Muscle of leg (tissue), 11 donors: ENCODE results near the gene RAC2. TPM values are rescaled to one million over a fixed set of nuclear protein-coding genes. Genes with fewer than 3 reads are reported as not detected.

Experiments
- DNase-seq: peaks from one replicate; pipeline ENCODE4 v3.0.0; 2013
- H3K27ac ChIP-seq: one replicate; pipeline ENCODE4 v1.5.1; 2013; ENCODE audit warnings: mild to moderate bottlenecking, low read length, control low read depth
- H3K27me3 ChIP-seq: one replicate; pipeline ENCODE4 v1.6.1; 2013; ENCODE audit warnings: low read length; ENCODE audit not compliant: control insufficient read depth, insufficient read depth
- H3K36me3 ChIP-seq: one replicate; pipeline ENCODE4 v1.6.1; 2013; ENCODE audit warnings: low read length; ENCODE audit not compliant: control insufficient read depth, insufficient read depth
- H3K4me1 ChIP-seq: one replicate; pipeline ENCODE4 v1.6.1; 2013; ENCODE audit warnings: low read length; ENCODE audit not compliant: control insufficient read depth, insufficient read depth
- H3K4me3 ChIP-seq: one replicate; pipeline ENCODE4 v1.5.1; 2013; ENCODE audit warnings: low read length, control low read depth
- H3K9me3 ChIP-seq: replicated peaks from 2 replicates; pipeline ENCODE4 v1.6.1; 2013; ENCODE audit warnings: low read depth, low read length; ENCODE audit not compliant: control insufficient read depth
- WGBS: methylation state at CpG from one replicate; pipeline ENCODE4 v1.1.5; 2013; ENCODE audit warnings: missing lambda C conversion rate; ENCODE audit not compliant: insufficient coverage; 5-methylcytosine and 5-hydroxymethylcytosine counted together
- polyA plus RNA-seq, 8 donors: library from polyadenylated mRNA; unstranded; fragments of 120-200 nt; gene quantifications; one replicate each; pipeline versions ENCODE4 v1.2.1 to v1.2.3, GENCODE V29; 2013; ENCODE audit warnings: inconsistent platforms in 1 of 8, low replicate concordance in 1 of 8; ENCODE audit not compliant: insufficient read length in 8 of 8, insufficient read depth in 1 of 8
- total RNA-seq: library from RNA; stranded (reverse); fragments of 120-200 nt; gene quantifications from one replicate; pipeline ENCODE4 v1.2.4, GENCODE V29; 2013

The RAC2 gene
- total and polyA plus RNA-seq, 9 donors = 2.4 to 11.2 (median 7.0) TPM

DNA sequence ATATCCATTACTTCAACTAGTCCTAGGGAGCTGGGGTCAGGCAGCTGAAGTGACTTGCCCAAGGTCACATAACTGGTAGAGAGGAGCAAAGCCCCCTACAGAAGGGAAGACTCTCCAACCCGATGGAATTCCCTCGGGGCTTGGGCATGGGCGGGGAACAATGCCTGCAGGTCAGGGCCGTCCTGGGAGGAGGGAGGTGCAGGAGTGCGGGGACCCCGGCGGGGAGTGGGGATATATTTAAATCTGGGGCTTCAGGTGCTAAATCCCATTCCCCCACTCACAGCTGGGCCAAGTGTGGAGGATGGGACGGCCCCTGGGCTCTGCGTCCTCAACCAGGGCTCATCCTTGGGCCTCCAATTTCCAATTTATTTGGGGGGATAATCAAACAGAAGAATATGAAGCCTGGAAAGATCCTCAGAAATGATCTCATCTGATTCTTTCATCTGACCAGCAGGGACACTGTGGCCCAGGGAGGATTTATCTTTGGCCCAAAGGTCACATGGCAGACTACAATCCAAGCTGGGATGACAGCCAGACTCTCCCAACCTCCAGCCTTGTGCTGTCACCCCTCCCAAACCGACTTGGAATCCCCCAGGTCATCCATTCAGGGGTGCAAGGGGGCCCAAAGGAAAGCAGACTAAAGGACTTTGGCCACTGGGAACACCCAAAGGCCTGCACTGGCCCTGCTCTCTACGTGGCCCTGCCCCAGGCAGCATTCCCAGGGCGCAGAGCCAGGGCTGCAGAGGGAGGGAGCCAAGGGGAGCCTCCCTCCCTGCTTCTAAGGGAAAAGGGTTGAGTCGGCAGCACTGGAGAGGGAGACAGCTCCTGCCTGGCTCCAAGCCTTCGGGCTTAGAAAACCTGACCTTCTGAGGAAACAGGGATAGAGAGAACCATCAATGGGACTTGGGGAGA is 47.3 kb downstream of the RAC2 start:
- H3K36me3 ChIP-seq = no peaks in the 10 kb centered on the region
- no peaks in the 10 kb centered on the region for H3K27me3 ChIP-seq
- H3K9me3 ChIP-seq = no peaks in the 10 kb centered on the region
- WGBS = 21% methylated on average over 4 of the region's 14 CpGs
- H3K27ac ChIP-seq = peak overlapping the region; percentile 39
- no peak overlapping the region for H3K4me3 ChIP-seq
- H3K4me1 ChIP-seq = peaks cover 31% of the 10 kb centered on the region
- peak; percentile 90 for DNase-seq

DNA sequence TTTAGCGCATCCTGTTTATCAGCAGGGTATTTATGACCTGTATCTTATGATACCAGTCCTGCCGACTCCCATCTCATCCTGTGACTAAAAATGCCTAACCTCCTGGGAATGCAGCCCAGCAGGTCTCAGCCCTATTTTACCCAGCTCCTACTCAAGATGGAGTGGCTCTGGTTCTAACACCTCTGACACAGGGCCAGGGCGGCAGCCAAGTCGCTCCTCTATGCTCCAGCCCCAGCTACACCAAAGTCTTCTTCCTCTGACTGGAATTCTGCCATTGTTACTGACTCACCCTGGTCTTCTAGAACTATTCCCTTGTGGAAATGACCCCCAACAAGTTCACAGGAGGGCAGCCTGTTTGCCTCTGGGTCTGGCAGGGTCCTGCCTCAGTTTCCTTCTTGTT is 48.1 kb downstream of the RAC2 start:
- H3K4me1 ChIP-seq = peaks cover 31% of the 10 kb centered on the region
- H3K27me3 ChIP-seq = no peaks in the 10 kb centered on the region
- WGBS = 67% methylated on average over 4 of the region's 4 CpGs
- DNase-seq = no peak
- H3K27ac ChIP-seq = no peak overlapping the region
- no peaks in the 10 kb centered on the region for H3K9me3 ChIP-seq
- H3K36me3 ChIP-seq = no peaks in the 10 kb centered on the region
- no peak overlapping the region for H3K4me3 ChIP-seq

DNA sequence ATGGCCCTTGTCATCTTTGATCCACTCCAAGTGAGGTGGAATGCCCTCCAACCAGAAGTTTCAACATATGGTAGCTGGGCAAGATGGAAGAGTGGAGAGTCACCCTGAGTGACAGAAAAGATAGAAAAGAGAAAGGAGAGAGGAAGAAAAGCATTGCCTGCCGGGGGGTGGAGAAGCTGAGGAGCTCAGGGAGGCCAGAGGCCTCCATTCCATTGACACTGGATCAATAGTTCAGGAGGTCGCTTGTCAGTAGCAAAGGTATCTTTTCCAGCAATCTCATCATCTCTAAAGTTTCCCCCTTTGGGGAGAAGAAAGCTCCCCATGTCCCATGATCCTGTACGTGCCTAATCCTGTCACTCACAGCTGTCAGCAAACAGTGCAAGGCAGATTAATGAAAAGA is 49.3 kb downstream of the RAC2 start:
- Histone ChIP-seq H3K27ac (no peak overlapping the region), H3K4me1 (peaks cover 28% of the 10 kb centered on the region)

DNA sequence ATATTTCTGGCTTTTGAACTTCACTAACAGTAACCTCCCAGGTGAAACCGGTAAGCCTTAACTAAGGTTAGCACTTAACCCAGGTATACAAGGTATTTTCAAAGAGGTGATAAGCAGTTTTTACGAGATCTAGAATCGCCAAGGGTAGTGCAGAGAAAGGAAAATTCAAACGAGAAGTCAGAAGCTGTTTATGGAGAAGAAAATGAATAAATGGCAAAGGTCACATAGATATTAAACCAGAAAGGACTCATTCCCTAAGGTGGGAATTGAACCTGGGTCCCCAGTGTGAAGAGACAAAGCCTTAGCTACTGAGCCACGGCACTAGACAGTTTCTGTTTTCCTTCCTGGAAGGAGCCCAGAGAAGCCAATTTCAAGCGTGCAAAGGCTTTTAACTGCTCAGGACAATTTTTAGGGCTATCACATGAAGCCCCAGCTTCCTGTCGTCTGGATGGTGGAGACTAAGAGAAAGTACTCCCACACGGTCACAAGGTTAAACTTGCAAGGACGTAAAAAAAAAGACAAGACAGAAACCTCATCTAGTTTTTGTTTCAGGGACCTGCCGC is 50.4 kb downstream of the RAC2 start:
- H3K36me3 ChIP-seq = no peaks in the 10 kb centered on the region
- H3K9me3 ChIP-seq = no peaks in the 10 kb centered on the region
- no peak overlapping the region for H3K4me3 ChIP-seq
- H3K27me3 ChIP-seq = no peaks in the 10 kb centered on the region
- peaks cover 30% of the 10 kb centered on the region for H3K4me1 ChIP-seq
- peak overlapping the region; percentile 44 for H3K27ac ChIP-seq
- 12% methylated on average over 3 of the region's 10 CpGs for WGBS
- DNase-seq = peak; percentile 74

More for the DNA sequence above, 49.3 kb downstream of the RAC2 start:
- DNase-seq = no peak
- H3K4me3 ChIP-seq = no peak overlapping the region
- H3K36me3 ChIP-seq = no peaks in the 10 kb centered on the region
- no peaks in the 10 kb centered on the region for H3K9me3 ChIP-seq
- H3K27me3 ChIP-seq = no peaks in the 10 kb centered on the region
- no CpG with 5 or more reads among the region's 3 CpGs for WGBS

DNA sequence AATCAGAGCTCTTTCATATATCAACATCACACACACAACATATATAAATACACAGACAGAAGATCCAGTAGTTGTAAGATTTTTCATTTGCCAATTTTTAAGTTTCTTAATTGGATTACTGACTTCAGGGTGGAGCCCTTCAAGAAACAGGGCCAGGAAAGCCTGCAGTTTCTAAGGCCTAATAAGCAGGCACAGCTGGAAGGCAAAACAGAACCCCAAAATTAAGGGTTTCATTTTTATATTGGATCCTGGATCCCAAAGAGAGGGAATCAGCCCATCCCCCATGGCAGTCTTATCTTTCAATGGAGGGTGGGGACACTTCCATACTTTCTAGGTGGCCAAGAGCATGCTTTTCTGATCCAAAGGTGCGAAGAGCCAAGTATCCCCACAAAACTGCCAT is 51.3 kb downstream of the RAC2 start:
- Histone ChIP-seq H3K9me3 (no peaks in the 10 kb centered on the region), H3K4me3 (no peak overlapping the region), H3K4me1 (peaks cover 32% of the 10 kb centered on the region), H3K27me3 (no peaks in the 10 kb centered on the region), H3K36me3 (no peaks in the 10 kb centered on the region), H3K27ac (no peak overlapping the region)
- no CpG with 5 or more reads among the region's 1 CpG for WGBS
- DNase-seq = no peak

DNA sequence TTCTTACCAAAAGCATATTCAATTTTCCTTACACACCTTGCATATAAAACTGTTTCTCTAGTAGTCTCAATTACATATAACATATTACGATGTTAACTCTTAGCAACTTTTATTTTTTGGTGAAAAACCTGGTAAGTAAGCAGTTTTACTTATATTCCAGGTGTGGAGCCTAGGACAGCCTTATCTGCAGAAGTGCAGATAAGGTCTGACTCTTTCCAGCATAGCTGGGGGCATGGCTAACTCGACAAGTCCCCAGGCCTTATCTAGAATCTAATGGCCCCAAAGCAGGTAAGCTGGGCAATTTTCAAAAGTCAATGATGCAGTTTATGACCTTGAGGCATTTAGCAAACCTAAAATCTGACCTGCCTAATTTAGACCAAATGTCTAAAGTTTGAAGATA is 51.9 kb downstream of the RAC2 start:
- 80% methylated on average over 1 of the region's 2 CpGs for WGBS
- no peak for DNase-seq
- no peak overlapping the region for H3K4me3 ChIP-seq
- H3K36me3 ChIP-seq = no peaks in the 10 kb centered on the region
- H3K27ac ChIP-seq = no peak overlapping the region
- no peaks in the 10 kb centered on the region for H3K9me3 ChIP-seq
- H3K27me3 ChIP-seq = no peaks in the 10 kb centered on the region
- H3K4me1 ChIP-seq = peaks cover 32% of the 10 kb centered on the region

DNA sequence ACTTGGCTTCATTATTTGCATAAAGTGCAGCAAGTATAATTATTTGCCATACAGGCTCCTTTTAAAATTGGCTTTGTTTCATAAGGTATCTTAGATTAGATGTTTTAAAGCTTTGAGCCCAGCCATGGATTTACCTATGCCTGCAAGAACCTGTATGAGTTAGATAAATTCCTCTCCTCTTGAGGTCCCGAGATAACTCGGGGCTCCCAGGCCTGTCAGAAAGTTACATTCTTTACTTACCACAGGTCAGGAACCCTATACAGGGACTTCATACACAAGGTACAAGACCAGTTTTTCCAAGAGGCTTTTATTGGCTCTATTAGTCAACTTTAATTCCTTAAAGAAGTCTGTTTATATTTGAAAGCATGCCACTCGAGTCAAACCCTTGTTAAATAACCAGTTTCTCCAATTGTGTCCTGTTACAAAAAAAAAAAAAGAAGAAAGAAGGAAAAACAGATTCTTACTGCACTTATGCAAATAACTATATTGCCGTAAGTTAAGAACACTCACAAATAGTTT is 53.7 kb downstream of the RAC2 start:
- peaks cover 30% of the 10 kb centered on the region for H3K4me1 ChIP-seq
- DNase-seq = no peak
- H3K27ac ChIP-seq = no peak overlapping the region
- no peak overlapping the region for H3K4me3 ChIP-seq
- no peaks in the 10 kb centered on the region for H3K9me3 ChIP-seq
- no peaks in the 10 kb centered on the region for H3K36me3 ChIP-seq
- no peaks in the 10 kb centered on the region for H3K27me3 ChIP-seq
- WGBS = no CpG with 5 or more reads among the region's 4 CpGs

DNA sequence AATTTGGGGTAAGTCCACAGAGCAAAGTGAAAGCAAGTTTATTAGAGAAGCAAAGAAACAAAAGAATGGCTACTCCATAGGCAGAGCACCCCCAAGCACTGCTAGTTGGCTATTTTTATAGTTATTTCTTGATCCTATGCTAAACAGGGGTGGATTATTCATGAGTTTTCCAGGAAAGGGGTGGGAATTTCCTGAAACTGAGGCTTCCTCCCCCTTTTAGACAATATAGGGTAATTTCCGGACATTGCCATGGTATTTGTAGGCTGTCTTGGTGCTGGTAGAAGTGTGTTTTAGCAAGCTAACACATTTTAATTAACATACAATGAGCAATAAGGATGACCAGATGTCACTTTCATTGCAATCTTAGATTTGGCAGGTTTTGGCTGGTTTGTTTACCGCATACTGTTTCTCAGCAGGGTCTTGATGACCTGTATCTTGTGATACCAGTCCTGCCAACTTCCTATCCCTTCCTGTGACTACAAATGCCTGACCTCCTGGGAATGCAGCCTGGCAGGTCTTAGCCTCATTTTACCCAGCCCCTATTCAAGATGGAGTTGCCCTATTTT is 55.1 kb downstream of the RAC2 start:
- 40% methylated on average over 1 of the region's 2 CpGs for WGBS
- peaks cover 36% of the 10 kb centered on the region for H3K4me1 ChIP-seq
- peaks cover 3% of the 10 kb centered on the region for H3K36me3 ChIP-seq
- H3K9me3 ChIP-seq = no peaks in the 10 kb centered on the region
- peak overlapping the region; percentile 94 for H3K27ac ChIP-seq
- H3K27me3 ChIP-seq = no peaks in the 10 kb centered on the region
- DNase-seq = peak; percentile 78
- H3K4me3 ChIP-seq = no peak overlapping the region

DNA sequence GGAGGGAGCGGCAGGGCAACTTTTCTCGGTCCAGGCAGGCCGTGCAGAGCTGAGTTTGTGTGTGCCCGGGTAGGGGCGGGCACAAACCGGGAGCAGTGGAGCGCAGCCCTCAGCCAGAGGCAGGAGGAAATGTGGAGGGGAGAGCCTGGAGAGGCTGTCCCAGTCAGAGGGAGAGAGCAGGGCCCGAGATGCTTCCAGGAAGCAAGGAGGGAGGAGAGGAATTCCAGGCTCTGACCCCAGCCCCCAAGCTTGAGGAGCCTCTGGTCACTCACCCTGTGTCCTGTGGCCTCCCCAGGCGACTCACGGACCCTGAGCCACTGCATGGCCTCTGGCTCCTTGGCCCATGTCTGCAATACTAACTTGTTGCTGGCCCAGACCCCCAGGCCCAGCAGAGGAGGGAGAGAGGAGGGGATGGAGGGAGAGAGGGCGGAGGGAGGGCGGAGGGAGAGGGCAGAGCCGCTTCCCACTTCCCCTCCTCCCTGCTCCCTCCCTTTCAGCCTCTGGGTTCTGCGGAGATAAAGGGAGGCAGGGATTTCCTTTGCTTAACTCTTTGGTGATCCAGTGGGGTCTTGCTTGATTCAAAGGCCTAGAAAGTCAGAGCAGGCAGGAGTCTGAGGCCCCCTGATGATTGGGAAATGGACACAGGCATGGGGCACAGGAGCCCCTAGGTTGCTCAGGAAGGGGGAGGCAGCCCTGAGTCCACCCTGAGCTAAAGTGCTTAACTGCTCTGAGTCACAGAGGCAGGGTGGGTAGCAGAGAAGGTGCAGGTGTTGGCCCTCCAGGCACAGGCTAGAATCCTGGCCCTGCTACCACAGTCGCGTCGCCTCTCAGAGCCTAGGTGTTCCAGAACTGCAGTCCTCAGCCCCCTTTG is 55.9 kb downstream of the RAC2 start, which contains the start of gene C1QTNF6:
Gene C1QTNF6 (minus strand): TSS at position 357 of the 871 bp plus-strand sequence. CDS start 34 bp downstream, at position 323.
- Histone ChIP-seq H3K27ac (peak within 1 kb of the TSS; percentile 94), H3K36me3 (peaks cover 3% of the 10 kb centered on the region), H3K9me3 (no peaks in the 10 kb centered on the region), H3K27me3 (no peaks in the 10 kb centered on the region), H3K4me3 (peak within 1 kb of the TSS; percentile 50), H3K4me1 (peaks cover 38% of the 10 kb centered on the region)
- 22% methylated on average over 11 of the region's 17 CpGs for WGBS
- DNase-seq = peak; percentile 90
